ENCODE results near the gene MAZ. TPM values are rescaled to one million over a fixed set of nuclear protein-coding genes. Genes with fewer than 3 reads are reported as not detected.

MAZ gene
- polyA plus RNA-seq, 3 donors = 14.2 to 137 (median 18.8) TPM

- Histone ChIP-seq H4K20me1 (ENCODE audit: insufficient read depth, low read length) (peaks cover 36% of the 10 kb centered on the region), H2AFZ (ENCODE audit: insufficient read depth, low read depth, low read length, poor library complexity, severe bottlenecking) (peak overlapping the region; percentile 56), H3K9ac (ENCODE audit: insufficient read depth, low read length, poor library complexity, severe bottlenecking) (peak overlapping the region; percentile 63), H3K27me3 (ENCODE audit: control insufficient read depth in 2 of 2, insufficient read depth in 2 of 2, low read length in 2 of 2) (peaks cover 5 to 11% of the 10 kb centered on the region in 2 donors), H3K27ac (ENCODE audit: low read depth in 1 of 2, low read length in 2 of 2) (peak overlapping the region; percentile 84), H3K4me2 (replicated peaks; ENCODE audit: extremely low read depth, low read length, poor library complexity, severe bottlenecking) (peak overlapping the region; percentile 76), H3K9me3 (replicated peaks in 1 of 2; ENCODE audit: control insufficient read depth in 1 of 2, insufficient read depth in 1 of 2, low read length in 2 of 2) (no peaks in the 10 kb centered on the region), H3K79me2 (ENCODE audit: insufficient read depth, low read length) (peaks cover 27% of the 10 kb centered on the region), H3K36me3 (replicated peaks in 1 of 2; ENCODE audit: control insufficient read depth in 1 of 2, insufficient read depth in 2 of 2, low read length in 2 of 2) (peaks cover 13 to 25% of the 10 kb centered on the region in 2 donors), H3K4me1 (ENCODE audit: control insufficient read depth in 1 of 2, insufficient read depth in 2 of 2, low read length in 2 of 2) (peaks cover 65 to 74% of the 10 kb centered on the region in 2 donors), H3K4me3 (replicated peaks in 1 of 3; ENCODE audit: low read depth in 2 of 3, low read length in 3 of 3) (peak overlapping the region; percentile 41 to 78 (median 53))
- peak; percentile 38 for TF ChIP-seq CTCF (IDR thresholded peaks at IDR 0.05)
- peak overlapping the region; percentile 85 to 96 (median 93) for H3K27ac Mint-ChIP-seq
- peaks cover 17 to 29% of the 10 kb centered on the region in 2 donors for H3K36me3 Mint-ChIP-seq
- H3K27me3 Mint-ChIP-seq (ENCODE audit: low read depth in 3 of 3) = peaks cover 13 to 18% (median 16%) of the 10 kb centered on the region in 3 donors
- H3K4me3 Mint-ChIP-seq = peak overlapping the region; percentile 75 to 89
- under 1% methylated on average over 65 of the region's 69 CpGs for WGBS (ENCODE audit: insufficient coverage)
- H3K4me1 Mint-ChIP-seq = peaks cover 58% of the 10 kb centered on the region
- peak; percentile 86 to 91 (median 87) for DNase-seq
- intact Hi-C loops (cut with micrococcal nuclease) = loop anchor here in 1 of 2 donors (5.0 kb wide), 1 partner anchor 40 kb away; no protein-coding TSS in a partner anchor
- peaks cover 0 to 5% (median 3%) of the 10 kb centered on the region in 7 donors for H3K9me3 Mint-ChIP-seq
Measured at GRCh38 chr16:29807426-29808218, 1.3 kb downstream of the MAZ start.

- peaks cover 19 to 26% (median 23%) of the 10 kb centered on the region in 3 donors for H3K27me3 Mint-ChIP-seq (ENCODE audit: low read depth in 3 of 3)
Measured at GRCh38 chr16:29808219-29808900, 2.0 kb downstream of the MAZ start.

More at GRCh38 chr16:29808219-29808900, 2.0 kb downstream of the MAZ start:
- H3K4me1 Mint-ChIP-seq = peaks cover 61% of the 10 kb centered on the region
- Histone ChIP-seq H3K27me3 (ENCODE audit: control insufficient read depth in 2 of 2, insufficient read depth in 2 of 2, low read length in 2 of 2) (peaks cover 5 to 19% of the 10 kb centered on the region in 2 donors), H3K9ac (ENCODE audit: insufficient read depth, low read length, poor library complexity, severe bottlenecking) (peak overlapping the region; percentile 63), H4K20me1 (ENCODE audit: insufficient read depth, low read length) (peaks cover 36% of the 10 kb centered on the region), H3K4me3 (replicated peaks in 1 of 3; ENCODE audit: low read depth in 2 of 3, low read length in 3 of 3) (peak overlapping the region; percentile 41 to 78 (median 53)), H3K4me1 (ENCODE audit: control insufficient read depth in 1 of 2, insufficient read depth in 2 of 2, low read length in 2 of 2) (peaks cover 65 to 74% of the 10 kb centered on the region in 2 donors), H3K9me3 (replicated peaks in 1 of 2; ENCODE audit: control insufficient read depth in 1 of 2, insufficient read depth in 1 of 2, low read length in 2 of 2) (no peaks in the 10 kb centered on the region), H3K4me2 (replicated peaks; ENCODE audit: extremely low read depth, low read length, poor library complexity, severe bottlenecking) (peak overlapping the region; percentile 76), H3K36me3 (replicated peaks in 1 of 2; ENCODE audit: control insufficient read depth in 1 of 2, insufficient read depth in 2 of 2, low read length in 2 of 2) (peaks cover 13 to 23% of the 10 kb centered on the region in 2 donors), H2AFZ (ENCODE audit: insufficient read depth, low read depth, low read length, poor library complexity, severe bottlenecking) (peak overlapping the region; percentile 56), H3K79me2 (ENCODE audit: insufficient read depth, low read length) (peaks cover 27% of the 10 kb centered on the region), H3K27ac (ENCODE audit: low read depth in 1 of 2, low read length in 2 of 2) (peak overlapping the region; percentile 84)
- H3K9me3 Mint-ChIP-seq = peaks cover 0 to 8% (median 3%) of the 10 kb centered on the region in 7 donors
- H3K4me3 Mint-ChIP-seq = peak overlapping the region; percentile 75 to 89
- H3K27ac Mint-ChIP-seq = peak overlapping the region; percentile 85 to 96 (median 93)
- no peak for TF ChIP-seq CTCF (IDR thresholded peaks at IDR 0.05)
- peaks cover 21 to 33% of the 10 kb centered on the region in 2 donors for H3K36me3 Mint-ChIP-seq
- no peak for DNase-seq
- intact Hi-C loops (cut with micrococcal nuclease) = loop anchor here in 1 of 2 donors (5.0 kb wide), 1 partner anchor 39 kb away; no protein-coding TSS in a partner anchor
- 54% methylated on average over 22 of the region's 25 CpGs for WGBS (ENCODE audit: insufficient coverage)

Measured in CD14-positive monocyte (primary cell).